GM18526 (cell line): ENCODE results near the gene LRP6.

ENCODE experiments used
- POLR2A ChIP-seq: IDR thresholded peaks from 3 replicates; pipeline ENCODE4 v1.6.1; 2011; ENCODE audit not compliant: insufficient read length; ENCODE audit errors: extremely low read depth

The LRP6 gene

DNA sequence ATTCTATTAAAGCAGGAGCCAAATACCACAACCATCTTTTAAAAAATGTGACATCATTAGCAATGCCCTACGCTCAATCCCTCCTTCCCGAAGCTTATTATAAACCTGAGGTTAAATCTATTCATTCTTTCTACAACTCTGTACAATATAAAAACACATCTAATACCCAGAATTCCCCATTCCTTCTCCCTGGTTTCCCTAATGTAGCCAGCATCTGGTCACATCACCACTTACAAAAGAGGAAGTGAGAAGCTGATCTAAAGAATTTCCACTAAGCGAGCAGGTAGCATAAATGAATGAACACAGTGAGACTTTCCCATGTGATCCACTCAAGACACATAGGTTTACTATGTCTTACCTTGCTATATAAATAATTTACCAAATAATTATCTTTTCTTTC is 90.4 kb downstream of the LRP6 start:
- no peak for TF ChIP-seq POLR2A

DNA sequence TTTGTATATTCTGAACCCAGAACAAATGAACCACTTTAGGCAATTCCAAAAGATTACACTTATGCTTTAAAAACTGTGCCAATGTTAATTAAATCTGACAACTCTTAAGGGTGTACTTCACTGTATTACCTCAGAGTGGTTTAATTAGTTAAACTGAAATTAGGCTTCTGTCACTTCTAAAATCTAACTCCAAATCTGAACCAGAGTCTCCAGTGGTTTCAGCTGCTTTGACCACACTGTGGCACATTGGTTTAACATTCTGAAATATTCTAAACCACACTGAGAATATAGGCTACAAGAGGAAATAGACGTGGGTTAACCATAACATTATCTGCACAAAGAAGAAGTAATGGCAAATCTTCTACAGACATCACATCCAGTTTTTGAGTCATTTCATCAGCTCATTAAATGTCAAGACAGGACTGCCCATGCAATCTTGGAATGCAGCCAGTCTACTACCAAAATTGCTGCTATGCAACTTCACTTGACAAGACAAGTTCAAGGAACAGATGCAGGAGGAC is 94.8 kb downstream of the LRP6 start:
- no peak for TF ChIP-seq POLR2A

DNA sequence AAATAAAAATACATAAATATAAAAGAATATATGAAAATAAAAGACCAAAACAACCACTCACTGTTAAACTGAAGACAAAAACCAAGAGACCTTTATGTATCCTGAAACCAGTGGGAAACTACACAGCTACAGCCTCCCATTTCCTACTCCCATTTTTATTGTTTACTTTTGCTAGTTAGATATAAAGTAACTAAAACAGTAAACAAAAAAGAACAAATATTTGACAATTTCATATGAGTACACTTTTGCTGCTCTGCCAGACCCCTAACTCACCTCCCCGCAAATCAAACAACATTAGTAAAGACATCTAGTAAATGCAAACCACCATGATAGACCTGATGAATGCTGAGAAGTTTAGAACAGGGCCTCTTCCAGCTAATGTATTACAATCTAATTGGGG is 99.0 kb downstream of the LRP6 start:
- TF ChIP-seq POLR2A = no peak

DNA sequence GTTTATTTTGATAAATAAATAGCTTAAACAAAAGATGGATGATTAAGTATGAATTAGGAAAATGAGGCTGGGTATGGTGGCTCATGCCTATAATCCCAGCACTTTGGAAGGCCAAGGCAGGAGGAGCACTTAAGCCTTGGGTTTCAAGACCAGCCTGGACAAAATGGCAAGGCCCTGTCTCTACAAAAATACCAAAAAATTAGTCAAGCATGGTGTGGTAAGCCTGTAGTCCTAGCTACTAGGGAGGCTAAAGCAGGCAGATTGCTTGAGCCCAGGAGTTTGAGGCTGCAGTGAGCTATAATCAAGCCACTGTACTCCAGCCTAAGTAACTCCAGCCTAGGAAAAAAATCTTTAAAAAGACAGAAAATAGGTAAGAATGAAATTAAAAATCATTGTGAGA is 100.1 kb downstream of the LRP6 start:
- TF ChIP-seq POLR2A = no peak

DNA sequence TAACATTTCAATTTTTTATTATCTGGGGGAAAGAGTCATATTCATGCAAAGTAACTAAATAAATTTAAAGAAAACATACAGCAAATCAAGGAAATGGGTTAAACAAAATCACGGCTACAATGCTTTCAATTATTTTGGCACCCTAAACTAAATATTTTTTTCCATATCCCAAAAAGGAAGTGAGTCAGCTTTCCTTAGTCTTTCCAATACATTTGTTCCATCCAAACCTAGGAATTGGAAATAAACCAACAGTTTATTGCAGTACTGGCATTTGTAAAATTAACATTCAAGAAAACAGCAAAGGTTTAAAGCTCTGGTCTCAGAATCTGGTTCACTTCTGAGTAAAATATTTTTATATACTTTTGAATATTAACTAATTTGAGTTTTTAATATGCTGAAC is 106.9 kb downstream of the LRP6 start:
- TF ChIP-seq POLR2A = no peak

DNA sequence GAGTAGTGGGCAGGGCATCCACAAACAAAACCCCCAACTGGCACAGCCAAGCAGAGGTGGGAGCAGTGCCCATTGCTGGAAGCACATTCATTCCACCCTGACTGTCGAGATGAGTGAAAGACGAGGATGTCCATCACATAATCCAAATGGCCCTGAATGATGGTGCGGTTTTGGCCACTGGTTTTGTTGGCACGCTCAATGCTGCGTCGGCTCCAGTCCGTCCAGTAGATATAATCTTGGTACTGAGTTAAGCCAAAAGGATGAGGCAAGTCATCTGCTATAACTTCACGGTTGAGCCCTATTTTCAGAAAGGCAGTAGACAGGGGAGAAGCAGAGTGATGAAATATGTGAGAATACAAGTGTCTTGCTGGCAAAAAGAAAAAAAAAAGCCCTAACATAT is 108.0 kb downstream of the LRP6 start:
- TF ChIP-seq POLR2A = no peak

DNA sequence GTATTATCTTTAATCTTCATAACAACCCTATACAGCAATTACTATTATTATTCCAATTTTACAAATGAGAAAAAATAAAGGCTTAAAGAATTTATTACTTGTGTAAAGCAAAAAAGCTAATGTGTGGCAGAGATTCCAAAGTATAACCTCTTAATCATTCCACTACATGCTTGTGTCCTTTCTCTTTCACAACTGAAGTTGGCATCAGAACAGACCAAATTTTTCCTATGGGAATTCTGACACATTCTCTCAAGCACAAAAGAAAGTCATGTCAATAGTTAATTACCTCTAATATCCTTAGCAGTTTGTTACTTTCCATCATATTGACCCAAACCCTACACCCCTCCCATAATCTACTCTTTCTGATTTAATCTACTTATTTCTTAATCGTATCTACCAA is 109.4 kb downstream of the LRP6 start:
- no peak for TF ChIP-seq POLR2A

DNA sequence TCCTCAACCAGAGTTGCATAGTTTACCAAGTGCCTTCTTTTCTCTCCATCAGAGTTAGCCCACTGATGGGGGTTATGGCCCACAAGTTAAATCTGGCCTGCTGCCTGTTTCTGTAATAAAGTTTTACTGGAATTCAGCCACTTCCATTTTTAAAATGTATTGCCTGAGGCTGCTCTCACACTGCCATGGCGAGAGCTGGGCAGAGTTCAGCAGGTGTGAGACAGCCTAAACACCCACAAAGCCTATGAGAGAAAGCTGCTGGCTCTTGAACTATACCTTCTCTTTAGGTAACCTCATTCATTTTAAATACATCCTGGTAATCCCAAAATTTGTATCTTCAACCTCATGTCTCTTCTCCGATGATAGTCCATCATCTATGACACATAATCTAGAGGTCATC is 110.0 kb downstream of the LRP6 start:
- no peak for TF ChIP-seq POLR2A

DNA sequence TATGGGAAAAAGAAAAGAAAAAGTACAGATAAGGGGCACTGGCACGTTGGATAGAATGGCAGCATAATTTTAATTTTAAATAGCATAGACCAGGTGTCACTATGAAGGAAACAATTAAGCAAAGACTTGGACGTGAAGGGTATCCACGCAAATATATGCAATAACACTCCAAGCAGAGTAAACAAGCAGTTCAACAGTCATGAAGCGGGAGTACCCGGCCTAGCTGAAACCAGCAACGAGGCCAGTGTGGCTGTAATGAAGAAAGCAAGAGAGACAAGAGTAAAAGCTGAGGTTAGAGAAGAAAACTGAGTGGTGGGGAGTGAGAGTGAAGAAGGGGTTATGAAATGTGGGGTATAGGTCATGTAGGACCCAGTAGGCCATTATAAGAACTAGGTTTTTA is 110.7 kb downstream of the LRP6 start:
- no peak for TF ChIP-seq POLR2A

DNA sequence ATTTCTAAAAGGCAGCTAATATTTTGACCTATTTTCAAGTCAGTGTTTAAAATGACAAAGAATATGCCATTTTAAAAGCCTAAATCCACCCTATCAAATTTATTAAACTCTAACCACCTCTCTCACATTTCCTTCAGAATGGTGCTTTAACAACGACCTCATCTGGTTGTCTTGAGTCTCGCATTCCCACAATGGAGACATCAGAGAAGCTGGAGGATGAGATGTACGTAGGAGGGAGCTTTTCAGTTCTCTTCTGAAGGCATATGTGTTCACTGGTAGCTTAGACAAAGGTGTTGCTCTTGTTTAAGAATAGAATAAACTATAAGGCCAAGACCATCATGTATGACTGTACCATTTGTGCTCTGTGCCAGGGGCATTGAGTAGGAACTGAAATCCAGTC is 113.2 kb downstream of the LRP6 start:
- no peak for TF ChIP-seq POLR2A

DNA sequence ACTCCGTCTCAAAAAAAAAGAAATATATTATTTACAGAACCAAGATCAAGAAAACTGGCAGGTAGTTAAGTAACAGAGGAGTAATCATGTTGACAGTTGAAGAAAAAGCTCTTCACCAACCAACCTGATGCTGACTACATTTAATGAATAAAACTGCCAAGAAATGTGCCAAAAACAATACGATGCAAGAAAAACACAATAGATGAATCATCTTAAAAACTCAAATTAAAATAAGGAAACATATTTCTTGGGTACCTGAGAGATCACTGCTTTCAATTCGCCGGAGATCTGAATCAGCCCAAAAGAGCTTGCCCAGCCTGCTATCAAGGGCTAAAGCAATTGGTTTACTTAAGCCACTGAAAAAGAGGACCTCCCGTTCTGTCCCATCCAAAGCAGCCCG is 119.7 kb downstream of the LRP6 start:
- TF ChIP-seq POLR2A = no peak

DNA sequence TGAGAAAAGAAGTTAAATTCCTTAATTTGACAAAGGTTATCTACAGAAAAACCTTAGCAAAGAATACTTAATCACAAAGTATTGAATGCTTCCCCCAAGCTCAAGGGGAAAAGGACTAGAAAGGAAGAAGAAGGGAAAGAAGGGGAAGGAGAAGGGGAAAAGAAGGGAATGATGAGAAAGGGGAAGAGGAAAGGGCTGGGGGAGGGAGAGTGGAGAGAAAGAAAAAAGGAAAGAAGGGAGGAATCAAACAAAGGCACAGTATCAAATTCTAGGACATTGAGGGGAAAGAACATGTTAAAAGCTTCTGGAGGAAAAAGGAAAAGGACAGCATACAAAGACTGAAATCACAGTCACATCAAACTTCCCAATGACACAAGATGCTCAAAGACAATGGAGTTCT is 125.8 kb downstream of the LRP6 start:
- TF ChIP-seq POLR2A = no peak

DNA sequence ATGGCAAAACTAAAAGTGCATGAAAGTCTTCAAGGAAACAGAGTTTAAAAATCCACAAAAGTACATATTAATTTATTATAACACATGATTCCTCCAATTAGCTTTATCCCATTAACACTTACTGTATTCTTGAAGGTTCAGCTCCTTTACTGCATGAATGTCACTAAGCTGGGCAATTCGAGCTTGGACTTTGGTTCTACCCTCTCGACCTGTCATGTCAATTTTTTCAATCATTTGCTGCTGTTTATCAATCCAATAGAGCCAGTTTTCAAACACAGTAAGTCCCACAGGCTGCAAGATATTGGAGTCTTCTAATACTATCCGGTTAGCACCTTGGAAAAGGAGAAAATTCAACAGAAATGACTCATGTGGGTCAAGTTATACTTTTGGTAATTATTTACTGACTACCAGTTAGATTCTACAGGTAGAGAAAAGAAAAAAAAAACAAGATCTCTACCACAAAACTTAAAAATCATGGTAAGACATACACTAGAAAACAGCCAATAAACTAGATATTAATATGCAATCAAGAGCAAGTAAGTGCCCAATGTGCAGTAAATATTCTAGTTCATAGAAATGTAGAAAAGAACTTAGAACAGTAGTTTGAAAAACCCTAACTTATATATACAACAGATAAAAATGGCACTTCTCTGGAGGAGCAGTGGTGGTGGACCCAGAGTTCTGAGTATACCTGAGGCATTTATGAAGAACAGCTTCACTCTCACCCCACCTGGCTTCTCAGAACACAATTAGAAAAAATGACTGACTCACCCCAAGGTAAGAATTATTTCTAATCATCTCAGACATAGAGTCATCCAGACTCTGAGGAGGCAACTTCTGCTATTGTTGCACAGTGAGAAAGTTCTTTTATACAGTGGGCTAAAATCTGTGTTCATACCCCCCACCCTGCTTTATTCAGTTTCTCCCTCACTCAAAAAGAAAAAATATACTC is 128.4 kb downstream of the LRP6 start:
- TF ChIP-seq POLR2A = no peak

DNA sequence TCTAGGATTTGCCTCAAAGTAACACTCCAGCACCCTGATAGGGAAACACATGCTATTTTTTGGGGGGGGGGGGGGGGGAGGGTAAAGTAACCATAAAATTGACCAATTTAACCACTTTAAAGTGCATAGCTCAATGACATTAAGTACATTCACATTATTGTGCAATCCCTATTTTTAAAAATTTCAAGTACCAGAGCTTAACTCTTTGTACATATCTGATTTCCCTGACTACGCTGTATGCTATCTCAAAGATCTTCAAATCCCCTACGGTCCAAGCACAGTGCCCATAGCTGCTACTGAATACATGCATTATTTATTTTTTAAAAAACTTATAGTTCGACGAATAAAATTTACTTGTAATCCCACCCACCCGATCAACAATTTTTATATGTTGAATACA is 133.1 kb downstream of the LRP6 start:
- no peak for TF ChIP-seq POLR2A

DNA sequence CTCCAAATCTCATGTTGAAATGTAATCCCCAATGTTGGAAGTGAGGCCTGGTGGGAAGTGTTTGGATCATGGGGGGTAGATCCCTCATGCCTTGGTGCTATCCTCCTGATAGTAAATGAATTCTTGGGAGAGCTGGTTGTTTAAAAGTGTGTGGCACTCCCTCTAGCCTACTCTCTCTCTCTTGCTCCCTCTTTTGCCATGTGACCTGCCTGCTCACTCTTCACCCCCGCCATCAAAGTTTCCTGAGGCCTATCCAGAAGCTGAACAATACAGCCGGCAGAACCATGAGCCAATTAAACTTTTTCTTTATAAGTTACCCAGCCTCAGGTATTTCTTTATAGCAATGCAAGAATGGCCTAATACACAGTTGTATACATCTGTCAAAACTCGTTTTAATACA is 133.6 kb downstream of the LRP6 start:
- no peak for TF ChIP-seq POLR2A

DNA sequence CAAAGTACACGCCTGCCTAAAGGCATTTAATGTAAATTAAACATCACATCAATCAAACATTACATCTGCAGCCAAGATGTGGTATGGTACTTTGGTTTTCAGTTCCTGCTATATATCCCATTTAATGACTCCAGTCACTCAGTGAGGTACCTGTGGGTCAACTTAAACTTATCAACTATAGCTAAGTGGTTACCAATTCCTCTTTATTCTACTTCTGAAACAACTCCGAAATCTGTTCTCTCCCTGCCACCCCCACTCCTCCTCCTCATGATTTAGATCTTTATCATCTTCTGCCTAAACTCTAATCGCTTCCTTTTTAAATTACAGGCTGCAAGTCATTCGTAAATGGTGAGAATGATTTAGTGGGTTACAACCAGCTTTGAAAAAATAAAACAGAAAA is 138.2 kb downstream of the LRP6 start:
- TF ChIP-seq POLR2A = no peak

DNA sequence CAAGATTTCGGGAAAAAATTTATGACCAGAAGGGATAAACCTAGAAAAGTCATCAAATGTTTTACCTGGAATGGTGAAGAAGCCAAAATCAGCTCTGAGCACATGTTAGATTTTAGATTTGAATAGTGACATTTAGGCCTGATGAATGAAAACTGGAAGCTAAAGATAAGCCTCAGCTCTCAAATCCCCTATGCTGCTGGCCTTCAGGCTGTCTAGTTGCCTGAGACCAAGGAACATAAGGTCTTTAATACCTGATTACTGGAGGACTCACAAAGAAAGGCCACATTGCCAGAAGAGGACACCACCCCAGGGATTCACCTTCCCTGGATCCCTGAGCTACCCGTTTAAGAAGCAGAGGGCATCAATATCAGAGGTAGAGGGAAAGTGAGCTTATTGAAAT is 139.5 kb downstream of the LRP6 start:
- TF ChIP-seq POLR2A = no peak
